GM19023 (cell line): ENCODE data around the gene CCR7.

Experiments
- ATAC-seq: cut with Tn5 transposase; IDR thresholded peaks from one replicate; pipeline ENCODE4 v1.9.1; 2021; ENCODE audit warnings: mild to moderate bottlenecking, moderate library complexity; ENCODE audit not compliant: unreplicated experiment

The CCR7 gene

DNA sequence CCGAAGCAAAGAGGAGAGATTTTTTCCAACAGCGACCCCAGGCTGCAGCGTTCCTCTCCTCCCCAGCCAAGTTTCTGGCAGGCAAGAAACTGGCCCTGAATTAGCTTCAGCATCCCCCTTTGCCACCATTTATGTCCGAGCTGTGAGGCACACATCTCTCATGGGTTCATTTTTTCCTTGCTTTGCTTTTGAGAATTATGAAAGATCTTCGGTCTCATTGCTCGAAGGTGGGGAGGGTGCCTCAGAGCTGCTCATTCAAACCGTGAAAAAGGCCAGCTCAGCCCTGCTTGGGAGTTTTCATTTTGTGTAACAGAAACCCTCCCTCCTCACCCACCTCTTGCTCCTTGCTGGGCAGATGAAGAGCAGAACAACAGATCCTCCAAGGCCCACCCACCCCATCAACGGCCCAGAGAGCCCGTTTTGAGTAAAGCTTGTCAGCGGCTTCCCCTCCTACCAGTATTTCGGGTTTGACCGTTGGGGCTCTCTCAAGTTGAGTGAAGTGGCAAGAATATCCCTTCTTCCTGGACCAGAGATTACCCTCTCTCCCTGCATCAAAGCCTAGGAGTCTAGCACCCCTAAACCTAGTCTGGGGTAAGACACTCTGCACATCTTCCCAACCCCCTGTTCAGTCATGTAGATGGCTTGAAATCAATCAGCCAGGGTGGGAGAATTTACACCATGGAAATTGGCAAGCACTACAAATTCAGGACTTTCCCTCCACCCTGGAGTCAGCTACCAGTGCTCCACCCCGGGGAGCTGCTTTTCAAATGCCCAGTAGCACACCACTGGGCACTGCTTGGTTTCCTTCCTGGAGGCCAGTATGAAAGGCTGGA lies 1.8 kb downstream of the CCR7 start:
- ATAC-seq = no peak

DNA sequence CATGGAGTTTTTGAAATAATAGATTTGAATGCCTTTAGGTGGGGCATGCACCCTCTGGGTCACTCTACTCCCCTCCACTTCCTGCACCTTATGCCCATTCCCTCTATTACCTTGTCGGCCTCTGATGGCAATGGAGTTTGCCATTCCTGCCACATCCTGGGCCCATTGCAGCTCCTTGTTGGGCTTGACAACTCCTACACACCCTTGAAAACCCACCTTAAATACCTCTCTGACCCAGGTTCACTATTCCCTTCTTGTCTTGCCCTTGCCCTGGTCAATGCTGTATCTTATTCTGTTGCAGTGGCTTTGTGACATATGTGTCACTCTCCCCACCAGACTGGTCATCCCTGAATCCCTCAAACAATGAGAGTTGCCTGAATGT lies 2.4 kb downstream of the CCR7 start:
- no peak for ATAC-seq

DNA sequence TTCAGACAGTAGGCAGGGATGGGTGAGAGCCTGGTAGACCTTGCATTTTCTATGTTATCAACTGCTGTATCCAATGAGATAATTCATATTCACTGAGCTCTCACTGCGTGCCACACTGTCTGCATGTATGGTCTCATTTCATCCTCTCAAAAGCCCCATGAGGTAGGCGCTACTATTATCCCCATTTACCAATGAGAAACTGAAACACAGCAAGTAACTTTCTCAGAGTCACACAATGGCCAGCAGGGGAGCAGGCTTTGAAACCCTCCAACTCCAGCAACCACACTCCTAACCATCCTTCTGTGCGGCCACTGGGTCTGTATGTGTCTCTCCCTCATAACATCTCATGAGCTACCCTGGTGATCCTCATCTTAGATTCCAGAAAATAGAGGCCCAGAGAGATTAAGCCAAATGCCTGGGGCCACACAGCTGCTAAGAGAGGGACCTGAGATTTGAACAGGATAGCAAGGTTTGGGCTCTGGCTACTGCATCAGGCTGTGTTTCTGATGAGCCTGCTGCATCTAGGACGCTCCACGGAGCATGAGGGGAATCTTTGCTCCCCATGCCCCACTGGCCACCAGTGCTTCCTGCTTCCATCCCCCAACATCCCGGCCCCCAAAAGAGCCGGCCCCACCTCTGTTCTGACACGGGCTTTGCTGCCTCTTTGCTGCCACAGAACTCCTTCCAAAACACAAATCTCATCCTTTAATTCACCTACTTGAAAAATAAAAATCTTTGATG lies 3.2 kb downstream of the CCR7 start:
- no peak for ATAC-seq

DNA sequence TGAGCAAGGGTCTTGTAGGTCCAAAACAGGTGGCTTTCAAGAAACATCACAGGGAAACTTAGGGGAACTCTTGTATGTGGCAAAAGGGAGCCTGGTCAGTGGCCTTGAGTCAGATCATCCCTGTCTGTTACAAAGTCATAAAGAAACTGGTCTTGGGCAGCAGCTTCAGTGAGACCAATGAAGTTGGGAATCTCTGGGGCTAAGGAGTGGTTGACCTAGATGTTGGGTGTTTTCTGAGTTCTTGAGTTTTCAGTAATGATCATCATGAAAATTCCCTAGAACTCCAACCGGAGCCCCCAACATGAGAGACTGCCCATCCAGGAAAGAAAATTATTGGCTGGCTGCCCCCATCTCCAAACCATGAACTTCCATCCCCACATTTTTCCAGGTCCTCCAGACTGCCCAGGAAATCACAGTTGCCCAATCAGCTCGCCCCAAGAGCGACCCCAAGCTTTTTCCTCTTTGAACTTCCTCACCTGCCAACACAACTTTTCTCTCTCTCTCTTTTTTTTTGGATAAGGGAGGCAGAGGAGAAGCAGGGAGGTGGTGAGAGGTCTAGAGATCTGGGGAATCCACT lies 3.9 kb downstream of the CCR7 start:
- peak; percentile 32 for ATAC-seq

DNA sequence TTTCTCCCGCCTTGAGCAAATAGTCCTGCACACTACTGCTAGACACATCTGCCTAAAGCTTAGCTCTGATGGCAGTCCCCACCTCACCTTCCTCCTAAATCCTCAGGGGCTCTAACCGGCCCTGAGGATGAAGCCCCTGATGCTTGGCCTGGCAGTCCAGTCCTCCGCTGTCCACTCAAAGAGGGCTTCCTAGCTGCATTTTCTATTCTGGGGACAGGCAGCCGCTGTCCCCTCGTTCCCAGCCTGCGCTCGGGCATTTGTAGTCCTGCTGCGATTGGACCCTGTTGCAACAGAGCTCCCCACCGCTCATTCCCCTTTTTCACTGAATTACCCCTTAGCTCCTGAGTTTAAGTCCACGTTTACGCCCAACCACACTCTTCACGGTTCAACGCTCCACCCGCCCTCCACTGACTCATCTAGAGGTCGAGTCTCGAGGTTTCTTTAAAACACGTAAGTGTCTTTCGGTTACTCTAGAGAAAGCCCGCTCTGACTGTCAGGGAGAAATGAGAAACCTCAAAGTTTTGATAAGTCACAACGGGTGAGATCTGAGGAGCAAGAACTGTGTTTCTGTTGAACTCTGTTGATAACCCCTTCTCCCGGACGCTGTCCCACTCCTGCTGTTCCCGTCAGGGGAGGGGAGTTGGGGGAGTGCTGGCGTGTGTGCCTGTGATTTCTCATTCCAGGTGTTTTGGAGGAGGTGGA lies 4.5 kb downstream of the CCR7 start:
- peak; percentile 45 for ATAC-seq

DNA sequence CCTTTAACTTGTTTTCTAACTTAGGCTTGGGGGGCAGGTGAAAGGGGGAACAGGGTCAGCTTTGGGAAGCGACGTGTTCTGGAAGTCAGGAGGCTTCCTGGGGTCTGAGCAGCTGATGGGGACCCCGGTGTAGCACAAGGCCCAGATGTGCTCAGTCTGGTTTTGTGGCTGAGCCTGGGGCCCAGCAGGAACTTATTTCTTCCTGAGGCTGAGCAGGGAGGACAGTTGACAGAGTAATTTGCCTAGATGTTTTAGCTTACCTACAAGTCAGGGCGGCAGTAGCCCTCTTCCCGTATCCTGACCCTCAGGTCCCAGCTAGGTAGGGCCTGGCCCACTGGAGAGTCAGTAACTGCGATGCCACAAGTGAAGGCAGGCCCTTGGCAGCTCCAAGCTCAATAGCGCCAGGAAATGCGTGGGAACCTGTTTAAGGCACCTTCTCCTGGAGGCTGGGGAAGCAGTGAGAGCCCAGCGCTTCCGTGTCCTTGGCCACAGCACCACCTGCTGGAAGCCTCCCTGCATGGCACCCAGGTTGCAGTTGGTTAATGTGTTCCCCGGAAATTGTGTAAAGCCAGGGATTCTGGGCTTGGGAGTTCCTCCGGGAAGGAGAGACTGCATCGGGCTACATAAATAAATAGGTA lies 5.2 kb downstream of the CCR7 start:
- no peak for ATAC-seq

DNA sequence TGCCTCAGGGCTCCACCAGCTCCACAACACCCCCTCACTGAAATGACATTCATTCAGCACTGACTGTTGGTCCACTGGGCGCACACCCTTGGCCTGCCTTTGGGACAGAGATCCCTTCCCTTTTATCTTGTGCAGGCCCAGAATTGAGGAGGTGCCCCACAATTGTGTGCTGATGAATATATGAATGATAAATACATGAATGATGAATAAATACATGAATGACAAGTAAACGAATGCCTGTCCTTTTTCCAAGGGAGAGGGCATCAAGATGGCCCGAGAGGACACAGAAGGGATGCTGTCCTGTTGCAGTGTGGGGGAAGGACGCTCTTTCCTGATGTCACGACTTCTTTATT lies 5.7 kb downstream of the CCR7 start:
- no peak for ATAC-seq

DNA sequence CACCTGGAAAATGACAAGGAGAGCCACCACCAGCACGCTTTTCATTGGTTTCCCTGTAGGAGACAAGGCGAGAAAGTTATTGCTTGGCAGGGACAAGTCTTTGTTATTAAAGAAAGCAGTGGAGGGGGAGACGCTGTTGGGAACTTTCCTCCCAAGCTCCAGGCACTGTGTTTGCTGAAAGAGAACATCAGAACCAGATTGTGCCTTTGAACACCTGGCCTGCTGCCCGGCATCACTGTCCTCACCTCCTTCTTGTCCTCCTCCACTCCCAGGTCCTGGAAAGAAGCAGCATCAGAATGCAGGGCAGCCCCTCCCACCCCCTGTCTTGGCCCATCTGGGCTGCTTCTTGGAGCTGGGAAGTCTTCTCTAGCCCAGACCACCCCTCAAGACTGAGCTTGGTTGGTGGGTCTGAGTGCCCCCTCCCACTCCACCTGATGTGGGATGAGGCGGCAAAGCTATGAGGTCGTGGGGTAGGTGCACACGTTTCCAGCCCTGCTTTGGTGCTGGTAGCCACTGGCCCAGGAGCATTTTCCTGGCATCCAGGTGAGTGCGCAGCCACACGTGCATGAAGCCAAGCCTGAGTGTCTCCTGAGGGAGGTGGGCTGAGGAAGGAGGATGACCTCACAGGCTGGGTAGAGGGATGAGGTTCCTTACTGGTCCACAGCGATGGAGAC lies 6.2 kb downstream of the CCR7 start:
- ATAC-seq = no peak

DNA sequence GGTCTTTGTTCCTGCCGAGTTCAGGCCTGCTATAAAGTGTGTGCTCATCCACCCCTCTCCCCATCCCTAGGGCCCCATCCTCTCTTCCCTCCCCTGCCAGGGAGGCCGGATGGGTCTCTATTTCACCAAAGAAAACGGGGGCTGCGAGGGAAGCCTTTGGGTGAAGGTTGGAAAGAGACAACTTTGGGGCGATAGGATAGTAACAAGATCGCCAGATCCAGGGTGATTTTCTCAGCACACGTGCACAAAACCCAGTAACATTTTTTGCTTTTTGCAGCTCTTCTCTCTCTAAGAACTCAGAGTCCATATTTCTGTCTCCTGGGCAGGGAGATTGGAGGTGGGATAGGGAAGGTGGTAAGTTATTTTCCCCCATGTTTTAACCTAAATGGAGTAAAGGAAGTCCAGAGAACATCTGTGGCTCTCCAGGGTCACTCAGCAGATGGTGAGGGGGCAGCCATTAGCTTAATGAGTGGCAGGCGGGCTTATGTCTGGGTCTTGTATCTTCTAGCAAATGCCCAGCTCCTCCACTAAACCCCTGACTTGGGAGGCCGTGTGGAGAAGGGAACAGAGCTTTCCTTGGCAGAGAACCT lies 6.9 kb downstream of the CCR7 start:
- no peak for ATAC-seq

DNA sequence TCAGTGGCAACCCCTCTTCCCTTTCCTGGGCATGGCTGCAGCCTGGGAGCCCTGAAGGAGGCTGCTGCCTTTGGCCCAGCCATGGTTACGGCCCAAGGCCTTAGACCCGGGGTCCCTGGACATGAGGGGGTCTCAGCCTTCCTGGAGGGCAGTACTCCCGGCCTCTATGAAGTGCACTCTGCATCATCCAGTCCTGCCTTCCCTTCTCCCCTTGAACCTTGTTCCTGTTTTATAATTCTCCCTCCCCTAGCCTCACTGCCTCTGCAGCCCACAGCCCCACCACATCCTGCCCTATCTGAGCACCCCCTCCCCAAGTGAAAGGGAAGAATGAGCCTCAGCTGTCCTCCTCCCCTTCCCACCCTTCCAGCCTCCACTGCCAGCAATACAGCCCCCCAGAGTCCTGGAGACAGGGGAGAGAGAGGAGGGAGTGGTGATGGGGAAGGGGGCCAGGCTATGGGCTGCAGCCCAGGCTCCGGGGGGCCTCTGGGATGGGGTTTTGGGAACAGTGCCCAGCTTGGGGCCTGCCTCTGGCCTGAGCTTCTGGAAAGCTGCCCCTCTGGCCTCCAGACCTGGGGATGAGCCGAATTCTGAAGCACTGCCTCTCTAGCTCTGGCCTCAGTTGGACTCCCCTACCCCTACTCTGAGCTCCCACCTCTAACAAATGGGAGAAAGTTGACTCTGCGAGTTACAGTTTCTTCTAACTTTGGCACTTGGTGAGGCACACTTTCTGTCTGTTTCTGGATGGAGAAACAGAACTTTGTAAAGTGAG lies 7.6 kb downstream of the CCR7 start:
- ATAC-seq = no peak

DNA sequence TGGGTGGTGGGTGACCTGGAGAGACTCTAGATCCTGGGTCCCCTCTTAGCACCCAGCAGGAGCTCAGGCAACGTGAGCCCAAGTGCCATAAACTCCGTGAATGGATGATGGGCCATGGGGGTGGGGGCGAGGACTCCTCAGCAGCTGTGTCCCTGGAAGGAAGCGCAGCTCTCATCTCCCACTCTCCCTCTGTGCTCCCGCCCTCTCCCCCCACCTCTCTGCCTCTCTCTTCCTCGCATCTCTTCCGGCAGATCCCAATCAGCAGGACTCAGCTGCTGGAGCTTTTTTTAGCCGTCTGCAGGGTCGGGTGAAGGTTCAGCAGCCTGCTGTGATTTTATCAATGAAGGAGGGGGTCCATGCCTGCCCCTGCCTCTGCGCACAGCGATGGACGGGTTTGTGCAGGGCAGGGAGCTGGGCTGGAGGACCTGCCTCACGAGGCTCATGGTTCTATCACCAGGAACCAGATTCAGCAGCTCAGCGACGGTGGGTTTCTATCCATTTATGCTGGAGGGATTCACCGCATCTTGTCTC lies 8.3 kb downstream of the CCR7 start:
- no peak for ATAC-seq

DNA sequence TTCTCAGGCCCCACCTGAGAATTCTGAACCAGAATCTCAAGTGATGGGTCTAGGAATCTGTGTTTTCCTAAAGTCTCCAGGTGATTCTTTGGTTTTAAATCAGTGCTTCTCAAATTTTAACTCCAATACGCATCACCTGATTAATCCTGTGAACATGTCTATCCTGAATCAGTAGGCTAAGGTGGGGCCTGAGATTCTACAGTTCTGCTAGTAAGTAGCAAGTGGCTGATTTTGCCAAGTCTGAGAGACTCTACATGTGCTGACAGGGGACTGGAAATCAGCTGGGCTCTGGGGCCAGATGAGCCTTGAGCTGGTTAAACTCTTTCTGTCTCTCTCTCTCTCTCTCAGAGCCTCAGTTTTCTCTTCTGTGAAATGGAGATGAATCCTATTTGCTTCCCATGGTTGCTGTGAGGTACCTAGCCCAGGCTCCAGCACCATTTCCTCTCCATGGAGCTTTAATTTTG lies 9.0 kb downstream of the CCR7 start:
- ATAC-seq = no peak

DNA sequence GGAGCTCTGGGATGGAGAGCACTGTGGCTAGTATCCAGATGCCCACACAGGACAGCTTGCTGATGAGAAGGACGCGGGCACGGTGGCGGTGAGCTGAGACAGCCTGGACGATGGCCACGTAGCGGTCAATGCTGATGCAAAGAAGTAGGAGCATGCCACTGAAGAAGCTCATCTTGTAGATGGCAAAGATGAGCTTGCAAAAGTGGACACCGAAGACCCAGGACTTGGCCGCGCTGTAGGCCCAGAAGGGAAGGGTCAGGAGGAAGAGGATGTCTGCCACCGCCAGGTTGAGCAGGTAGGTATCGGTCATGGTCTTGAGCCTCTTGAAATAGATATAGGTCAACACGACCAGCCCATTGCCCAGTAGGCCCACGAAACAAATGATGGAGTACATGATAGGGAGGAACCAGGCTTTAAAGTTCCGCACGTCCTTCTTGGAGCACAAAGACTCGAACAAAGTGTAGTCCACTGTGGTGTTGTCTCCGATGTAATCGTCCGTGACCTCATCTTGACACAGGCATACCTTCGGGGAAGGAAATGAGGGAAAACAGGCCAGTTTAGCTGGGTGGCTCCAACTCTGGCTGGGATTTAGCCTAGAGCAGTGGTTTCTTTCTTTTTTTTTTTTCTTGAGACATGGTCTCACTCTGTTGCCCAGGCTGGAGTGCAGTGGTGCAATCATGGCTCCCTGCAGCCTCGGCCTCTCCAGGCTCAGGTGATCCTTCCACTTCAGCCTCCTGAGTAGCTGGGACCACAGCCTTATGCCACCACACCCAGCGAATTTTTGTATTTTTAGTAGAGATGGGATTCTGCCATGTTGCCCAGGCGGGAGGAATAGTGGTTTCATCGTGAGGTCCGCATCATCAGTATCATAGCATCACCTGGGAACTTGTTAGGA lies 9.7 kb downstream of the CCR7 start:
- ATAC-seq = no peak

DNA sequence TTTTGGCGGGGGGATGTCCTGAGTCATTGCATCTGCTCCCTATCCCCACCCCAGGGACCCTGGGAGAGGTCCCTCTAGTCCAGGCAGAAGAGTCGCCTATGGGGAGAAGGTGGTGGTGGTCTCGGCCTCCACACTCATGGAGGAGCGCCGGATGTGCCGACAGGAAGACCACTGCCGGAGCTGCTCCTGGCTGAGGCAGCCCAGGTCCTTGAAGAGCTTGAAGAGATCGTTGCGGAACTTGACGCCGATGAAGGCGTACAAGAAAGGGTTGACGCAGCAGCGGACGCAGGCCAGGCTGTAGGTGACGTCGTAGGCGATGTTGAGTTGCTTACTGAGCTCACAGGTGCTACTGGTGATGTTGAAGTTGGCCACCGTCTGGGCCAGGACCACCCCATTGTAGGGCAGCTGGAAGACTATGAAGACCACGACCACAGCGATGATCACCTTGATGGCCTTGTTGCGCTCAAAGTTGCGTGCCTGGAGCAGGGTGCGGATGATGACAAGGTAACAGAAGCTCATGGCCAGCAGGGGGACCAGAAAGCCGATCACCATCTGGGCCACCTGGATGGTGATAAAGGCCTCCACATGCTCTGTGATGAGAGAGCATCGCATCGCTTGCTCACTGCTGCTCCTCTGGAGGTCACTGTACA lies 10.5 kb downstream of the CCR7 start:
- no peak for ATAC-seq

DNA sequence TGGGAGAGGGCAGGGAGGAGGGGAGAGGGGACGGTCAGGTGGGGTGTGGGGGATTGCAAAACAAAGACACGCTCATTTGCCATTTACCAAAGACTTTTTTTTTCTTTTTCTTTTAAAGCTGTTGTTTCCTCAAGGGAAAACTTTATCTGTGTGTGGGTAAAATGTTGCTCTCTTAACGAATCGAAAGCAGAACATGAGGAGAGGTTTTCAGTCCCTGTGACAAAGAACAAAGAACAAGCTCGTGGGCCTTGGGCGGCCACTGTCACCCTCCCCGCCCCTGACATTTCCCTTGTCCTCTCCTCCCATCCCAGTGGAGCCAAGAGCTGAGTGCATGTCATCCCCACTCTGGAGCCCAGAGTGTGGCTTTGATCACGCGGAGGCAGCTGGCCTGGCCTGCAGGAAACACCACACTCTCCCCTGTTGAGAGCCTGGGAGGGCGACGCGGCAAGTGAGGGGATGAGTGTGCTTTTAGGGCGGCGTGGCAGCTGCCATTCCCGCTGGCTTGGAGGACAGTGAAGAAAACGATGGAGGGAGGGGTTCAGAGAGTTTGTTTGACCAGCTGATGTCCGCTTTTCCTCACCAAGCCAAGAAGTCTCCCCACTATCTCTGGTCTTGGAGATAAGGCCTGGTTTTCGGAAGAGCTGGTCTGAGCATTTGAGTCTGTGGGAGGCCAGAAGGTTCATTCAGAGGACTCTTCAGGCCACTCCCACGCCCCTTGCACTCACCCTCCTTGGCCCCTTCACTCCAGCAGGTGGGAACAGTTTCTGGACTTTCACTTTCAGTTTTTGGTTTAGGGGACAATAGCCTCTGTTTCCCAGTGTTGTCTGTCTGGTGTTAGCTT lies 11.4 kb downstream of the CCR7 start:
- no peak for ATAC-seq

DNA sequence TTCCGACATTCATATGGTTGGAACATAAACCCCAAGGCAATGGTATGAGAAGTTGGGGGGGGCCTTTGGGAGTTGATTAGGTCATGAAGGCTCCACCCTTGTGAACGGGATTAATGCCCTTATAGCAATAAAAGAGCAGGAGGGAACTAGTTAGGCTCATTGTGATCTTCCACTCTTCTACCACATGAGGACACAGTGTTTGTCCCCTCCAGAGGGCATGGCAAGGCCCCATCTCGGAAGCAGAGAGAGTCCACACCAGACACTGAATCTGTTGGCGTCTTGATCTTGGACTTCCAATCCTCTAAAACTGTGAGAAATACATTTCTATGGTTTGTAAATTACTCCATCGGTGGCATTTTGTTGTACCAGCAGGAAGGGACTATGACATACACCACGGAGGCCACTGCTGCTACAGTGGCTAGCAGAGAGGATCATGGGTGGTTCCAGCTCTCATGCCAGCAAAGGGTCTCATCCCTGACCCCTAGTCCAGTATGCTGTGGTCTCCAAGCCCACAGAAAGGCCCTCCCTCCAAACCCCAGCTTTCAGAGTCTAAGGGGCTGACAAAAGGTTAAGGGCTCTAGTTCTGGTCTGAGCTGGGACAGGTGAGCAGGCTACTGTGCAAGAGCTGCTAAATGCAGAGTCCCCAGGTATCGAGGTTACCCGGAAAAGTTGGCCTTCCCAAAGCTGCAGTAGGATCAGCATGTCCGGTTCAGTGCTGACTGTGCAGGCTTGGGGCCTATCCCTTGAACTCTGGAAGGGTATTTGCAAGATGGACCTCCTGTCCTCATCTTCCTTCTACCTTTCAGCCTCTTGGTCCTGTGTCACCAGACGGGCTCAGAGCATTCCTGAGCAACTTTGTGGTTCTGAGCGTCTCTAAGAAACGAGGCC lies 12.2 kb downstream of the CCR7 start:
- no peak for ATAC-seq
